Right lobe of liver (tissue), 4 donors: Measurements from ENCODE around the gene NLGN1.

Experiments used
- POLR2A ChIP-seq: fragments of 450-650 bp; IDR thresholded peaks from one replicate; pipeline ENCODE4 v1.6.1; 2017; ENCODE audit warnings: antibody characterized with exemption, mild to moderate bottlenecking
- TF ChIP-seq, protein P1 (sequence below), 4 donors: fragments of 200-600 bp in 3 of 4; fragments of 450-650 bp in 1 of 4; IDR thresholded peaks; one replicate each; pipeline versions ENCODE4 v1.5.1 to v1.8.0; 2016 to 2022; ENCODE audit warnings: antibody characterized with exemption in 4 of 4, mild to moderate bottlenecking in 2 of 4
- donor health status: DM: no; HTN: no; CAD: no.
- donor health status: DM: no; HTN: no; CAD: no.
- donor health status: DM: no; HTN: yes; CAD: no.

- TF ChIP-seq POLR2A: no peak
- TF ChIP-seq, protein P1, sequence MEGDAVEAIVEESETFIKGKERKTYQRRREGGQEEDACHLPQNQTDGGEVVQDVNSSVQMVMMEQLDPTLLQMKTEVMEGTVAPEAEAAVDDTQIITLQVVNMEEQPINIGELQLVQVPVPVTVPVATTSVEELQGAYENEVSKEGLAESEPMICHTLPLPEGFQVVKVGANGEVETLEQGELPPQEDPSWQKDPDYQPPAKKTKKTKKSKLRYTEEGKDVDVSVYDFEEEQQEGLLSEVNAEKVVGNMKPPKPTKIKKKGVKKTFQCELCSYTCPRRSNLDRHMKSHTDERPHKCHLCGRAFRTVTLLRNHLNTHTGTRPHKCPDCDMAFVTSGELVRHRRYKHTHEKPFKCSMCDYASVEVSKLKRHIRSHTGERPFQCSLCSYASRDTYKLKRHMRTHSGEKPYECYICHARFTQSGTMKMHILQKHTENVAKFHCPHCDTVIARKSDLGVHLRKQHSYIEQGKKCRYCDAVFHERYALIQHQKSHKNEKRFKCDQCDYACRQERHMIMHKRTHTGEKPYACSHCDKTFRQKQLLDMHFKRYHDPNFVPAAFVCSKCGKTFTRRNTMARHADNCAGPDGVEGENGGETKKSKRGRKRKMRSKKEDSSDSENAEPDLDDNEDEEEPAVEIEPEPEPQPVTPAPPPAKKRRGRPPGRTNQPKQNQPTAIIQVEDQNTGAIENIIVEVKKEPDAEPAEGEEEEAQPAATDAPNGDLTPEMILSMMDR (IDR thresholded peaks at IDR 0.05): no peak
Measured at GRCh38 chr3:173732237-173732636, 334.7 kb downstream of the NLGN1 start.
